Measurements from ENCODE around the gene DYNLT2.

The DYNLT2 gene

DNA sequence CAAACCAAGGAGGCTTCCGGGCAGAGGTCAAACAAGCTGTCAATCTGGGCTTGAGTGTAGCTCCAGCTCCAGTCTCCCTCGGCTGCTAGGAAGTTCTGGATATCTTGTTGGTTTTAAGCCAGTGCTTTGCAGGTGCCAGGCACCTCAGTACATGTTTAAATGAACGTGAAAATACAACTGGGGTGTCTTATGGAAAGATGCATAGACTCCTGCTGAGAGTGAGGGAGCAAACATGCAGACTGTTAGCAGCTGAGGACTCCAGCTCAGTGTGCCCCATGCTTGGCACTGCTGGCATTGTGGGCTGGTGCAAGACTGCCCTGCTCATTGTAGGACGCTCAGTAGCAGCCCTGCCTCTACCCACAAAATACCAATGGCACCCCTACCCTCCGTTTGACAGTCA is 28.5 kb upstream of the DYNLT2 start:
- TF ChIP-seq SIN3A (IDR thresholded peaks at IDR 0.05; ENCODE audit: borderline replicate concordance, insufficient read depth, low read length) (no peak), POLR2AphosphoS5 (IDR thresholded peaks at IDR 0.05; ENCODE audit: low read depth, low read length) (no peak), FOXP2 (optimal IDR thresholded peaks at IDR 0.05; ENCODE audit: borderline replicate concordance, extremely low read depth, extremely low read length, insufficient read depth) (no peak), TAF1 (IDR thresholded peaks at IDR 0.05; ENCODE audit: borderline replicate concordance, insufficient read depth, low read length) (no peak)
- TF ChIP-seq, protein P1, sequence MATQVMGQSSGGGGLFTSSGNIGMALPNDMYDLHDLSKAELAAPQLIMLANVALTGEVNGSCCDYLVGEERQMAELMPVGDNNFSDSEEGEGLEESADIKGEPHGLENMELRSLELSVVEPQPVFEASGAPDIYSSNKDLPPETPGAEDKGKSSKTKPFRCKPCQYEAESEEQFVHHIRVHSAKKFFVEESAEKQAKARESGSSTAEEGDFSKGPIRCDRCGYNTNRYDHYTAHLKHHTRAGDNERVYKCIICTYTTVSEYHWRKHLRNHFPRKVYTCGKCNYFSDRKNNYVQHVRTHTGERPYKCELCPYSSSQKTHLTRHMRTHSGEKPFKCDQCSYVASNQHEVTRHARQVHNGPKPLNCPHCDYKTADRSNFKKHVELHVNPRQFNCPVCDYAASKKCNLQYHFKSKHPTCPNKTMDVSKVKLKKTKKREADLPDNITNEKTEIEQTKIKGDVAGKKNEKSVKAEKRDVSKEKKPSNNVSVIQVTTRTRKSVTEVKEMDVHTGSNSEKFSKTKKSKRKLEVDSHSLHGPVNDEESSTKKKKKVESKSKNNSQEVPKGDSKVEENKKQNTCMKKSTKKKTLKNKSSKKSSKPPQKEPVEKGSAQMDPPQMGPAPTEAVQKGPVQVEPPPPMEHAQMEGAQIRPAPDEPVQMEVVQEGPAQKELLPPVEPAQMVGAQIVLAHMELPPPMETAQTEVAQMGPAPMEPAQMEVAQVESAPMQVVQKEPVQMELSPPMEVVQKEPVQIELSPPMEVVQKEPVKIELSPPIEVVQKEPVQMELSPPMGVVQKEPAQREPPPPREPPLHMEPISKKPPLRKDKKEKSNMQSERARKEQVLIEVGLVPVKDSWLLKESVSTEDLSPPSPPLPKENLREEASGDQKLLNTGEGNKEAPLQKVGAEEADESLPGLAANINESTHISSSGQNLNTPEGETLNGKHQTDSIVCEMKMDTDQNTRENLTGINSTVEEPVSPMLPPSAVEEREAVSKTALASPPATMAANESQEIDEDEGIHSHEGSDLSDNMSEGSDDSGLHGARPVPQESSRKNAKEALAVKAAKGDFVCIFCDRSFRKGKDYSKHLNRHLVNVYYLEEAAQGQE (IDR thresholded peaks at IDR 0.05; ENCODE audit: insufficient read depth in 1 of 2, low read depth in 2 of 2, low read length in 2 of 2) = no peak

DNA sequence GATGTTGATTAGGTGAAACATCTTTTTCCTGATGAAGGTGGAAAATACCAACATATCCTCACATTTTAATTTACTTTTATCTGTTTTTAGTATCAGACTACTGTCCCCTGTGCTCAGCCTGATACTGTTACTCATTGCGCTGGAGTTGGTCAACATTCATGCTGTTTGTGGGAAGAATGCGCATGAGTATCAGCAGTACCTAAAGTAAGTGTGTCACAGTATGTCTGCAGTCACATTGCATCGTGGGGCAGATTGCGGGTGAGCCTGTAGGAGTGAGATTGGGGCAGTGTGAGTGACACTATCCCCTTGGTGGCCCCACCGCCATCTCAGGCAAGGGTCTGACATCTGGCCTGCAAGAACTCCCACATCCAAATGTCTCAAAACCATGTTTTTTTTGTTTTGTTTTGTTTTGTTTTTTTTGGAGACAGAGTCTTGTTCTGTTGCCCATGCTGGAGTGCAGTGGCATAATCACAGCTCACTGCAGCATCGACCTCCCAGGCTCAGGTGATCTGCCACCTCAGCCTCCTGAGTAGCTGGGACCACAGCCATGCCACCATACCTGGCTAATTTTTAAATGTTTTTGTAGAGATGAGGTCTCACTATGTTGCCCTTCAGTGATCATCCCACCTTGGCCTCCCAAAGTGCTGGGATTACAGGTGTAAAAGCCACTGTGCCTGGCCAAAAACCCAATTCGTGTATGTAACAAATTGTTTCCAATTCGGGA is 27.9 kb upstream of the DYNLT2 start:
- TF ChIP-seq, protein P1 (IDR thresholded peaks at IDR 0.05; ENCODE audit: insufficient read depth in 1 of 2, low read depth in 2 of 2, low read length in 2 of 2) = no peak
- TF ChIP-seq SIN3A (IDR thresholded peaks at IDR 0.05; ENCODE audit: borderline replicate concordance, insufficient read depth, low read length) (no peak), FOXP2 (optimal IDR thresholded peaks at IDR 0.05; ENCODE audit: borderline replicate concordance, extremely low read depth, extremely low read length, insufficient read depth) (no peak), TAF1 (IDR thresholded peaks at IDR 0.05; ENCODE audit: borderline replicate concordance, insufficient read depth, low read length) (no peak), POLR2AphosphoS5 (IDR thresholded peaks at IDR 0.05; ENCODE audit: low read depth, low read length) (no peak)

DNA sequence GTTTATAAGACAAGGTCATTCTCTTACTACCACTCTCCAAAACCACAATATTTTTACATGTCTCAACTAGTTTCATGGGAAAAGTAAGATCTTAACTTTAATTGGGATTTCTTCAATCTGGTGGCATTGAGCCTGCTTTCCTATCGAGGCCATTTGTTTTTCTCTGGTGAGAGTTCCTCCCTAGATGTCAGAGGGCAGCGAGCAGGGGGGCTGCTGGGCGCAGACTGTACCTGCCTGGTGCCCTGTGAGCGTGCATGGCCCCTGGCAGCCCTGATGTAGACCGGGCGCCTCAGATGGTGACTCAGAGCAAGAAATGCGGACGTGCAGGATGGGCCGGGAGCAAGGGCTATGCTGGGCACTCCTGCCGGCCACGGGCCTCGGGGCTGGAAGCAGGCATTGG is 27.3 kb upstream of the DYNLT2 start:
- TF ChIP-seq POLR2AphosphoS5 (IDR thresholded peaks at IDR 0.05; ENCODE audit: low read depth, low read length) (no peak), FOXP2 (optimal IDR thresholded peaks at IDR 0.05; ENCODE audit: borderline replicate concordance, extremely low read depth, extremely low read length, insufficient read depth) (no peak), SIN3A (IDR thresholded peaks at IDR 0.05; ENCODE audit: borderline replicate concordance, insufficient read depth, low read length) (no peak), TAF1 (IDR thresholded peaks at IDR 0.05; ENCODE audit: borderline replicate concordance, insufficient read depth, low read length) (no peak)
- TF ChIP-seq, protein P1 (IDR thresholded peaks at IDR 0.05; ENCODE audit: insufficient read depth in 1 of 2, low read depth in 2 of 2, low read length in 2 of 2) = no peak

DNA sequence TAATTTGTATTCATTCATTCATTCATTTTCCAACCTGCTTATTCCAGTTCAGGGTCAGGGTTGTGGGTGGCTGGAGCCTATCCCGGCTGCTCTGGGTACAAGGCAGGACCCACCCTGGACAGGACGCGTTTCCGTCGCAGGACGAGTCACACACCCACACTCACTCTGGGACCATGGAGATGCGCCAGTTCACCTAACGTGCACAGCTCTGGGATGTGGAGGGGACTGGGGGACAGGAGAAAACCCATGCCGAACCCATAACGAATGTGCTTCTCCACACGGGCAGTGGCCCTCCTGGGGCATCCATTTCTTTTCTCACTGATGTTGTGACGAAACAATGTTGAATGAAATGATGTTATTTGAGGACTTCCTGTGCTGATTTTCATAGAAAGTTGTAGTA is 26.5 kb upstream of the DYNLT2 start:
- TF ChIP-seq SIN3A (IDR thresholded peaks at IDR 0.05; ENCODE audit: borderline replicate concordance, insufficient read depth, low read length) = no peak

DNA sequence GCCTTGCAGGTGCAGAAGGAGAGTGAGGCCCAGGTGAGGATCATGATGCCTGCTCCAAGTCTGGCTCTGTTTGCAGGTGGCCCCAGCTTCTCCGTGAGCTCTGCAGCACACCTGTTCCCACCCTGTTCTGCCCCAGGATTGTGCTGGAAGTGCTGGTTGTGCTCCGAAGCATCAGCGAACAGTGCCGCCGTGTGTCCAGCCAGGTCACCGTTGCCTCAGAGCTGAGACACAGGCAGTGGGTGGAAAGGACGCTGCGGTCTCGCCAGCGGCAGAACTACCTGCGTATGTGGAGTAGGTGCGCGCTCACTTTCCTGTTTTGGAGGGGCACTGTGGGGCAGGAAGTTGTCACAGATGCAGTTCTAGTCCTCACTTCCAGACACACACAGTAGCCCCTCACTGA is 25.0 kb upstream of the DYNLT2 start:
- TF ChIP-seq, protein P1 (IDR thresholded peaks at IDR 0.05; ENCODE audit: insufficient read depth in 1 of 2, low read depth in 2 of 2, low read length in 2 of 2) = no peak
- no peak for TF ChIP-seq FOXP2 (optimal IDR thresholded peaks at IDR 0.05; ENCODE audit: borderline replicate concordance, extremely low read depth, extremely low read length, insufficient read depth)
- TF ChIP-seq POLR2AphosphoS5 (IDR thresholded peaks at IDR 0.05; ENCODE audit: low read depth, low read length) = no peak
